Kasumi-1 (cell line): ENCODE measurements around the gene TCL1B.
"Not testable (repeated sequence)": the region's sequence is repeated elsewhere in the genome, so short reads cannot be mapped to it uniquely, and the experiment has no call there.

Experiments
- DNase-seq, 2 experiments: peaks; one replicate each; lab custom pipeline; 2025; lab: John Stamatoyannopoulos, UW

The TCL1B gene

GRCh38 chr14:95703805-95704204 is 17.6 kb downstream of the TCL1B start:
- DNase-seq = no peak

GRCh38 chr14:95705518-95705917 is 19.3 kb downstream of the TCL1B start:
- DNase-seq = no peak

- no peak for DNase-seq
Observed at GRCh38 chr14:95707327-95707726, 21.1 kb downstream of the TCL1B start.

- no peak for DNase-seq
Observed at GRCh38 chr14:95710106-95710505, 23.9 kb downstream of the TCL1B start.

- no peak for DNase-seq
Observed at GRCh38 chr14:95711476-95712176, 25.4 kb downstream of the TCL1B start.

- DNase-seq = no peak
Observed at GRCh38 chr14:95712398-95712797, 26.2 kb downstream of the TCL1B start.

- DNase-seq = no peak
Observed at GRCh38 chr14:95713596-95714371, 27.6 kb downstream of the TCL1B start, which contains the start of gene TCL1A. TCL1A (minus strand) TSS chr14:95714125; CDS start chr14:95714066, 59 bp downstream.

- no peak for DNase-seq
Observed at GRCh38 chr14:95722525-95723190, 36.4 kb downstream of the TCL1B start.

GRCh38 chr14:95725685-95726336 is 39.6 kb downstream of the TCL1B start:
- DNase-seq = no peak

GRCh38 chr14:95727056-95727700 is 41.0 kb downstream of the TCL1B start:
- DNase-seq = no peak

GRCh38 chr14:95729402-95730028 is 43.3 kb downstream of the TCL1B start:
- not testable (repeated sequence) for DNase-seq

GRCh38 chr14:95730126-95730525 is 43.9 kb downstream of the TCL1B start:
- DNase-seq = no peak

- DNase-seq = no peak
Observed at GRCh38 chr14:95733212-95733611, 47.0 kb downstream of the TCL1B start.

- DNase-seq = no peak
Observed at GRCh38 chr14:95739356-95739755, 53.1 kb downstream of the TCL1B start.

GRCh38 chr14:95741038-95741490 is 54.8 kb downstream of the TCL1B start:
- DNase-seq = no peak

GRCh38 chr14:95741781-95742180 is 55.6 kb downstream of the TCL1B start:
- DNase-seq = no peak
